ENCODE results near the gene KCNK7.

The KCNK7 gene

DNA sequence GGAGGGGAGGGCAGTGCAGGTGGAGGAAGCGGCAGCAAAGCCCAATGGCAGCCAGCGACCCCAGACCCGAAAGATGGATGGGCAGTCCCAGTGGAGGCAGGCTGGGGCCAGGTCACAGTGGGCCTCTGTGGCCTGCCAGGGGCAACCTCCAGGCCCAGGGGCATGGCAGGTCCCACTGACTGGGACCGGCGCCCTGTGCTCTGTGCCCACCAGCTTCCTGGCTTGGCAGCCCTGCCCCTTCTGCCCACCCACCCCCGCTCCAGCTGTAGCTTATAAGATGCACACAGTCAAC is 4.3 kb upstream of the KCNK7 start:
- no peak overlapping the region for H3K27ac ChIP-seq
- no peak overlapping the region for H3K4me3 ChIP-seq (ENCODE audit: low read depth, low read length)
- H3K4me2 ChIP-seq (ENCODE audit: low read length) = no peak overlapping the region
- H3K9me3 ChIP-seq (ENCODE audit: control insufficient read depth, low read length) = no peaks in the 10 kb centered on the region
- TF ChIP-seq, protein P1, sequence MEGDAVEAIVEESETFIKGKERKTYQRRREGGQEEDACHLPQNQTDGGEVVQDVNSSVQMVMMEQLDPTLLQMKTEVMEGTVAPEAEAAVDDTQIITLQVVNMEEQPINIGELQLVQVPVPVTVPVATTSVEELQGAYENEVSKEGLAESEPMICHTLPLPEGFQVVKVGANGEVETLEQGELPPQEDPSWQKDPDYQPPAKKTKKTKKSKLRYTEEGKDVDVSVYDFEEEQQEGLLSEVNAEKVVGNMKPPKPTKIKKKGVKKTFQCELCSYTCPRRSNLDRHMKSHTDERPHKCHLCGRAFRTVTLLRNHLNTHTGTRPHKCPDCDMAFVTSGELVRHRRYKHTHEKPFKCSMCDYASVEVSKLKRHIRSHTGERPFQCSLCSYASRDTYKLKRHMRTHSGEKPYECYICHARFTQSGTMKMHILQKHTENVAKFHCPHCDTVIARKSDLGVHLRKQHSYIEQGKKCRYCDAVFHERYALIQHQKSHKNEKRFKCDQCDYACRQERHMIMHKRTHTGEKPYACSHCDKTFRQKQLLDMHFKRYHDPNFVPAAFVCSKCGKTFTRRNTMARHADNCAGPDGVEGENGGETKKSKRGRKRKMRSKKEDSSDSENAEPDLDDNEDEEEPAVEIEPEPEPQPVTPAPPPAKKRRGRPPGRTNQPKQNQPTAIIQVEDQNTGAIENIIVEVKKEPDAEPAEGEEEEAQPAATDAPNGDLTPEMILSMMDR (IDR thresholded peaks at IDR 0.05) = no peak
- no peaks in the 10 kb centered on the region for H3K36me3 ChIP-seq (ENCODE audit: control insufficient read depth, insufficient read depth, low read length)
- H2AFZ ChIP-seq = no peak overlapping the region
- H3K4me1 ChIP-seq = no peaks in the 10 kb centered on the region
- H3K79me2 ChIP-seq = no peaks in the 10 kb centered on the region
- H3K9ac ChIP-seq = no peak overlapping the region
- no peaks in the 10 kb centered on the region for H3K27me3 ChIP-seq (ENCODE audit: control insufficient read depth, insufficient read depth, low read length)

DNA sequence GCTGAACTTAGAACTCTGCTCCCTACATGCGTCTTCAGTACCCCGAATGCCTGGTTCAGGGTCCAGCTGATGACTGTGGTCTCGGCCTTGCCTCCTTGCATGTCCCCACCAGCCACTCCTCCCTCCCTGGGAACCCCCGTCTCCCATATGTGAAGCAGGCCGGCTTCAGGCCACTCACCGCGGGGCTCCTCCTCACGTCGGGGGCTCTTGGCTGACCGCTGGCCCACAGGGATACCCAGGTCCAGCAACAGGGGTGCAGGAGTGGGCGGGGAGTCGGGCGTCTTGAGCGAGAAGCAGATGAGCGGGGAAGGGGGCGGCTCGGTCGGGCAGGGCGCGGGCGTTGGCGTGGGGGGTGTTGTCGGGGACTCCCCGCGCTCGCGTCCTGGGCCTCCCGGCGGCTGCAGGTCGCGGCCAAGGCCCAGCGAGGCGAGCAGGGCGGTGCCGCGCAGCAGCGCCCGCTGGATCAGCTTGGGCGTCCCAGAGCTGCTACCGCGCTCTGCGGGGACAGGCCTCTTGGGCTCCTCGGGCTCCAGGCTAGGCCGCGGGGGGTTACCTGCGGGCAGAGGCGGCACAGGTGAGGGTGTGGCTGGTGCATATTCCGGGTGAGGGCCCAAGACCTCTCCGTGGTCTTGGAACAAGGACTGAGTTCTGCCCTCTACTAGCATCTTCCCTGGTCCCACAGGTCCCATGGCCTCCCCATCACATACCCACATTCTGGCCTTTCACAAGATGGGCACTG is 3.8 kb upstream of the KCNK7 start:
- no peak overlapping the region for H3K4me2 ChIP-seq (ENCODE audit: low read length)
- H3K36me3 ChIP-seq (ENCODE audit: control insufficient read depth, insufficient read depth, low read length) = no peaks in the 10 kb centered on the region
- no peaks in the 10 kb centered on the region for H3K79me2 ChIP-seq
- H3K9me3 ChIP-seq (ENCODE audit: control insufficient read depth, low read length) = no peaks in the 10 kb centered on the region
- no peaks in the 10 kb centered on the region for H3K27me3 ChIP-seq (ENCODE audit: control insufficient read depth, insufficient read depth, low read length)
- no peak overlapping the region for H3K27ac ChIP-seq
- H3K9ac ChIP-seq = no peak overlapping the region
- no peak overlapping the region for H3K4me3 ChIP-seq (ENCODE audit: low read depth, low read length)
- H2AFZ ChIP-seq = no peak overlapping the region
- no peaks in the 10 kb centered on the region for H3K4me1 ChIP-seq
- TF ChIP-seq, protein P1 (IDR thresholded peaks at IDR 0.05) = no peak

DNA sequence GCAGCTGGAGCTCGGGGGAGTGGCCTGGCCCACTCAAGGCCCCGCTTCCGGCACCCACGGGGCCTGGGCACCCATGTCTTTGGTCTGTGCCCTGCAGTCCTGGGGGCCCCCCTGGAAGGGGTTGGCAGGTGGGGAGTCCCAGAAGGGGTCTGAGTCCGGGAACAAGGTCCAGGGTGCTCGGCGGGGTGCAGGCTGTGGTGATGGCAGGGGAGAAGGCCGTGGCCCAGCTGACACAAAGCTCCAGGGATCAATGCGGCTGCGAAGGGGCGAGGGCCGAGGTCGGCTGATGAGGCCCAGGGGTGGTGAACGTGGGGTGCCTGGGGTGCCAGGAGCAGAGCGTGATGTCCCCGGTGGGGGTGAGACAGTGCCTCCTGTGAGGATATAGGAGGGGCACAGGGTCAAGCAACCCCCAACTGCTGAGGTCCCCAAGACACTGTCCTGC is 2.7 kb upstream of the KCNK7 start:
- H3K36me3 ChIP-seq (ENCODE audit: control insufficient read depth, insufficient read depth, low read length) = no peaks in the 10 kb centered on the region
- H3K79me2 ChIP-seq = no peaks in the 10 kb centered on the region
- TF ChIP-seq, protein P1 (IDR thresholded peaks at IDR 0.05) = no peak
- H3K4me3 ChIP-seq (ENCODE audit: low read depth, low read length) = no peak overlapping the region
- H3K27ac ChIP-seq = no peak overlapping the region
- H3K4me1 ChIP-seq = no peaks in the 10 kb centered on the region
- no peak overlapping the region for H3K9ac ChIP-seq
- no peak overlapping the region for H3K4me2 ChIP-seq (ENCODE audit: low read length)
- H2AFZ ChIP-seq = no peak overlapping the region
- H3K27me3 ChIP-seq (ENCODE audit: control insufficient read depth, insufficient read depth, low read length) = no peaks in the 10 kb centered on the region
- no peaks in the 10 kb centered on the region for H3K9me3 ChIP-seq (ENCODE audit: control insufficient read depth, low read length)

DNA sequence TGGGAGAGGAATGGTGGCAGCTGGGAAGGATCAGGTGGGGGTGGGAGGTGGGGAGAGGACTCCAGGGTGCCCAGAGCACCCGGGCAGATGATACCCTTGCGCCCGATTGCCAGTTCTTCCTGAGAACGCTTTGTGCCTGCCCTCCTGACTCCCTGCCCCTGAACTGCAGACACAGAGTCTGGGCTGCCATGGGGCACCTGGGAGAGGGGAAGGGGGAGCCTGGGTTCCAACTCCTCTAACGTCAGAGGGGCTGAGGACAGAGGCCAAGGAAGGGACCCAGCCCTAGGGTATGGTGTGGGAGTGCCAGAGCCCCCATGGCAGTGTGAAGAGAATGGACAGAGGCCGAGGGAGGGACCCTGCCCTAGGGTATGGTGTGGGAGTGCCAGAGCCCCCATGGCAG is 920 bp upstream of the KCNK7 start:
- no peak overlapping the region for H3K27ac ChIP-seq
- TF ChIP-seq, protein P1 (IDR thresholded peaks at IDR 0.05) = no peak
- H3K36me3 ChIP-seq (ENCODE audit: control insufficient read depth, insufficient read depth, low read length) = no peaks in the 10 kb centered on the region

DNA sequence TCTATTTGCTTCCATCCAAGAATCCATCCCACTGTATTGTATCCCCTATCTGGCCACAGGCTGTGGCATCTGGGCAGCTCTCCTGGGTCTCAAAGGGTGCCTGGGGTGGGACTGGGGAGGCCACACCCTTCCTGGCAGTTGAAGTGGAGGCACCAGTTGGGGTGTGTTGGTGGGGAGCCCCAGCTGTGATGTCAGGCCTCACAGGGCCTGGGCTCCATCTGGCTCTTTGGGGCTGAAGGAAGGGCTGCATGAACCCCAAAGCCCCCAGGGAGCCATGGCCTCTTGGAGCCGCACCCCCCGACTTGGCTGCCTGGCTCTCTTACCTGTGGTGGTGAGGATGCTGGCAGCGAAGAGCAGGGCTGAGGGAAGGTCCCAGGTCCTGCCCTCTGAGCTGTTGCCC is 469 bp downstream of the KCNK7 start:
- Histone ChIP-seq H3K36me3 (ENCODE audit: control insufficient read depth, insufficient read depth, low read length) (no peaks in the 10 kb centered on the region), H3K9ac (no peak overlapping the region), H3K27ac (no peak overlapping the region), H2AFZ (no peak overlapping the region), H3K9me3 (ENCODE audit: control insufficient read depth, low read length) (no peaks in the 10 kb centered on the region), H3K4me3 (ENCODE audit: low read depth, low read length) (no peak overlapping the region), H3K4me2 (ENCODE audit: low read length) (no peak overlapping the region), H3K79me2 (no peaks in the 10 kb centered on the region), H3K4me1 (no peaks in the 10 kb centered on the region), H3K27me3 (ENCODE audit: control insufficient read depth, insufficient read depth, low read length) (no peaks in the 10 kb centered on the region)
- TF ChIP-seq, protein P1 (IDR thresholded peaks at IDR 0.05) = no peak

More for the DNA sequence above, 920 bp upstream of the KCNK7 start:
- H3K4me2 ChIP-seq (ENCODE audit: low read length) = no peak overlapping the region
- no peak overlapping the region for H3K4me3 ChIP-seq (ENCODE audit: low read depth, low read length)
- no peaks in the 10 kb centered on the region for H3K79me2 ChIP-seq
- H3K27me3 ChIP-seq (ENCODE audit: control insufficient read depth, insufficient read depth, low read length) = no peaks in the 10 kb centered on the region
- H2AFZ ChIP-seq = no peak overlapping the region
- no peak overlapping the region for H3K9ac ChIP-seq
- H3K9me3 ChIP-seq (ENCODE audit: control insufficient read depth, low read length) = no peaks in the 10 kb centered on the region
- H3K4me1 ChIP-seq = no peaks in the 10 kb centered on the region
